Non-pigmented ciliary epithelial cell (primary cell): ENCODE data around the gene VEGFB.

Source experiments
- DNase-seq: peaks from one replicate; pipeline ENCODE4 v3.0.0-alpha.2; 2010; ENCODE audit warnings: low read depth

Gene VEGFB

GRCh38 chr11:64233913-64234586 lies at the start of gene VEGFB:
Gene VEGFB, plus strand, starts transcription at chr11:64234584. Its CDS starts 250 bp downstream, at chr11:64234834.
- no peak for DNase-seq

GRCh38 chr11:64185175-64185692 lies 49.1 kb upstream of the VEGFB start:
- DNase-seq: no peak

GRCh38 chr11:64185693-64186491 lies 48.5 kb upstream of the VEGFB start, which contains the start of gene STIP1:
Gene STIP1, plus strand, starts transcription at chr11:64186171. Its CDS starts 91 bp downstream, at chr11:64186262.
- peak; percentile 100 for DNase-seq

GRCh38 chr11:64186492-64187165 lies 47.8 kb upstream of the VEGFB start:
- DNase-seq: no peak

GRCh38 chr11:64192434-64192833 lies 42.0 kb upstream of the VEGFB start:
- no peak for DNase-seq

GRCh38 chr11:64196626-64197025 lies 37.8 kb upstream of the VEGFB start:
- DNase-seq: no peak

- no peak for DNase-seq
These were observed 35.9 kb upstream of the VEGFB start for GRCh38 chr11:64198511-64198910.

- no peak for DNase-seq
These were observed 32.8 kb upstream of the VEGFB start for GRCh38 chr11:64201543-64201942.

GRCh38 chr11:64202992-64203391 lies 31.4 kb upstream of the VEGFB start:
- DNase-seq: no peak

- no peak for DNase-seq
These were observed 30.8 kb upstream of the VEGFB start for GRCh38 chr11:64203421-64204079.

- no peak for DNase-seq
These were observed 30.3 kb upstream of the VEGFB start for GRCh38 chr11:64204080-64204440.

GRCh38 chr11:64204464-64204989 lies 29.9 kb upstream of the VEGFB start:
- peak; percentile 86 for DNase-seq

- DNase-seq: no peak
These were observed 27.7 kb upstream of the VEGFB start, which contains the start of gene FERMT3 for GRCh38 chr11:64206457-64207255. Gene FERMT3, plus strand, starts transcription at chr11:64206721. Its CDS starts 644 bp downstream, at chr11:64207365.

- DNase-seq: peak; percentile 48
These were observed 26.9 kb upstream of the VEGFB start for GRCh38 chr11:64207256-64208085.

- no peak for DNase-seq
These were observed 26.1 kb upstream of the VEGFB start for GRCh38 chr11:64208086-64208795.

GRCh38 chr11:64208796-64209562 lies 25.4 kb upstream of the VEGFB start:
- DNase-seq: no peak

- no peak for DNase-seq
These were observed 24.9 kb upstream of the VEGFB start for GRCh38 chr11:64209563-64209843.

GRCh38 chr11:64210301-64211020 lies 23.9 kb upstream of the VEGFB start:
- DNase-seq: no peak
